K562 (cell line): ENCODE results near the gene UBE2QL1. TPM values are rescaled to one million over a fixed set of nuclear protein-coding genes. Genes with fewer than 3 reads are reported as not detected.

ENCODE experiments used
- ATAC-seq: fragments of 200-7000 bp; cut with Tn5 transposase; 3 replicates; pipeline ENCODE4 v1.9.1; 2020; ENCODE audit warnings: moderate library complexity
- BruUV-seq: library from RNA; stranded (reverse); fragments of 400-500 nt; replicated peaks from 2 replicates; lab custom pipeline; 2021; lab: Mats Ljungman, UMichigan
- CTCF ChIA-PET: fragments of 300-600 bp; formaldehyde crosslinking; extraction: SDS; loops from one replicate; lab custom pipeline; 2021; ENCODE audit warnings: low intra/inter-chr PET ratio; lab: Yijun Ruan, JAX
- POLR2A ChIA-PET: fragments of 300-600, 350-650 bp; sonication (Branson Sonifier 250); formaldehyde crosslinking; extraction: SDS; loops from one replicate; lab custom pipeline; 2021; ENCODE audit warnings: antibody characterized with exemption, inconsistent platforms; lab: Yijun Ruan, JAX
- DNase-seq, 4 experiments: peaks; one replicate each; pipeline versions ENCODE4 v3.0.0 to v3.0.0-alpha.2; 2011 to 2018; ENCODE audit warnings: low spot score in 3 of 4, mixed read lengths in 3 of 4; ENCODE audit errors: extremely low read depth in 1 of 4
- FAIRE-seq: peaks from 2 replicates; lab custom pipeline; 2011; peaks lifted over from hg19 to GRCh38; lab: Jason Lieb, UNC
- H2AFZ ChIP-seq: 2 replicates; pipeline ENCODE4 v1.6.0; 2011; ENCODE audit warnings: low read depth, low read length, control low read depth, inconsistent platforms
- H3K27ac ChIP-seq: fragments of 200-600 bp; 3 replicates; pipeline ENCODE4 v1.8.0; 2011; ENCODE audit warnings: low read depth, mild to moderate bottlenecking, control low read depth, inconsistent platforms, low read length, moderate library complexity, mixed read lengths; ENCODE audit errors: extremely low read depth
- H3K27me3 ChIP-seq, 2 experiments: fragments of 300-600 bp in 1 of 2; 2 replicates in 1 of 2; 3 replicates in 1 of 2; pipeline versions ENCODE4 v1.6.0 to v1.8.0; 2011; ENCODE audit warnings: inconsistent platforms in 2 of 2, low read length in 2 of 2, mild to moderate bottlenecking in 1 of 2, mixed read lengths in 1 of 2, moderate library complexity in 1 of 2; ENCODE audit not compliant: control insufficient read depth in 2 of 2, insufficient read depth in 2 of 2
- H3K36me3 ChIP-seq: fragments of 300-600 bp; 3 replicates; pipeline ENCODE4 v1.8.0; 2011; ENCODE audit warnings: mild to moderate bottlenecking, low read length, inconsistent platforms; ENCODE audit not compliant: control insufficient read depth, insufficient read depth
- H3K4me1 ChIP-seq, 2 experiments: fragments of 200-600 bp in 1 of 2; replicated peaks in 1 of 2; 2 replicates in 1 of 2; 3 replicates in 1 of 2; pipeline versions ENCODE4 v1.5.1 to v1.8.0; 2011; ENCODE audit warnings: inconsistent platforms in 2 of 2, low read length in 2 of 2, mild to moderate bottlenecking in 1 of 2, mixed read lengths in 1 of 2, moderate library complexity in 1 of 2; ENCODE audit not compliant: control insufficient read depth in 2 of 2, insufficient read depth in 2 of 2
- H3K4me2 ChIP-seq: 2 replicates; pipeline ENCODE4 v1.6.1; 2011; ENCODE audit warnings: low read length, control low read depth, inconsistent platforms, mixed read lengths; ENCODE audit not compliant: insufficient read depth
- H3K4me3 ChIP-seq: fragments of 200-600 bp; sonication (generic), shearing (Covaris generic); 2 replicates; pipeline ENCODE4 v1.5.1; 2016; ENCODE audit warnings: control low read depth, inconsistent platforms
- H3K79me2 ChIP-seq: fragments of 200-600 bp; 3 replicates; pipeline ENCODE4 v1.8.0; 2011; ENCODE audit warnings: low read length, inconsistent platforms; ENCODE audit not compliant: control insufficient read depth, insufficient read depth
- H3K9ac ChIP-seq, 2 experiments: 2 replicates each; pipeline versions ENCODE4 v1.6.0 to v1.6.1; 2011; ENCODE audit warnings: low read depth in 2 of 2, low read length in 2 of 2, control low read depth in 1 of 2, inconsistent platforms in 1 of 2, mild to moderate bottlenecking in 1 of 2, mixed read lengths in 1 of 2; ENCODE audit not compliant: insufficient read depth in 1 of 2
- H3K9me1 ChIP-seq: one replicate; pipeline ENCODE4 v1.6.0; 2011; ENCODE audit warnings: inconsistent platforms, mild to moderate bottlenecking, low read length, moderate library complexity; ENCODE audit not compliant: control insufficient read depth, insufficient read depth
- H3K9me3 ChIP-seq: replicated peaks from 2 replicates; pipeline ENCODE4 v1.5.1; 2011; ENCODE audit warnings: low read depth, low read length, inconsistent platforms; ENCODE audit not compliant: control insufficient read depth, insufficient read depth
- H4K20me1 ChIP-seq: replicated peaks from 2 replicates; pipeline ENCODE4 v1.6.1; 2011; ENCODE audit warnings: low read length, inconsistent platforms, mixed read lengths; ENCODE audit not compliant: control insufficient read depth, insufficient read depth
- HDAC3 ChIP-seq: fragments of 450-650 bp; IDR thresholded peaks from 2 replicates; pipeline ENCODE4 v1.6.1; 2018; ENCODE audit warnings: borderline replicate concordance, mild to moderate bottlenecking, moderate library complexity; ENCODE audit not compliant: partially characterized antibody
- HNRNPH1 ChIP-seq: fragments of 200-400 bp; formaldehyde crosslinking; optimal IDR thresholded peaks from 2 replicates; pipeline ENCODE3; 2017; ENCODE audit warnings: low read depth, mild to moderate bottlenecking, low read length, moderate library complexity
- KDM1A ChIP-seq, 2 experiments: fragments of 450-650 bp; IDR thresholded peaks; 2 replicates each; pipeline ENCODE4 v1.6.1; 2016; ENCODE audit warnings: mild to moderate bottlenecking in 2 of 2
- MTA1 ChIP-seq: fragments of 450-650 bp; IDR thresholded peaks from 2 replicates; pipeline ENCODE4 v1.6.1; 2017; ENCODE audit warnings: borderline replicate concordance
- NCOA2 ChIP-seq, 2 experiments: fragments of 450-650 bp; IDR thresholded peaks; 2 replicates each; pipeline ENCODE4 v1.6.1; 2018; ENCODE audit warnings: mild to moderate bottlenecking in 2 of 2, moderate library complexity in 1 of 2; ENCODE audit not compliant: partially characterized antibody in 2 of 2
- NONO ChIP-seq, 2 experiments: fragments of 200-400 bp in 1 of 2; fragments of 450-650 bp in 1 of 2; formaldehyde crosslinking in 1 of 2; IDR thresholded peaks; 2 replicates each; pipeline ENCODE4 v1.6.1; 2017; ENCODE audit warnings: low read depth in 2 of 2, mild to moderate bottlenecking in 2 of 2, moderate library complexity in 2 of 2, low read length in 1 of 2
- RBM34 ChIP-seq: fragments of 200-400 bp; formaldehyde crosslinking; IDR thresholded peaks from 2 replicates; pipeline ENCODE4 v1.6.1; 2018; ENCODE audit warnings: low read length, borderline replicate concordance; ENCODE audit not compliant: insufficient read depth
- SMARCC2 ChIP-seq: fragments of 450-650 bp; IDR thresholded peaks from 2 replicates; pipeline ENCODE4 v1.6.1; 2017; ENCODE audit warnings: antibody characterized with exemption, moderate library complexity, mild to moderate bottlenecking, low read depth
- SP2 ChIP-seq: IDR thresholded peaks from 2 replicates; pipeline ENCODE4 v1.6.1; 2011; ENCODE audit warnings: mild to moderate bottlenecking, low read depth, low read length, moderate library complexity; ENCODE audit not compliant: poor library complexity, severe bottlenecking; ENCODE audit errors: extremely low read depth
- TCFL5 ChIP-seq: fragments of 250-450 bp; sonication (Bioruptor Pico); conservative IDR thresholded peaks from 2 replicates; pipeline ENCODE4 v1.6.1; 2021; ENCODE audit warnings: mild to moderate bottlenecking, moderate library complexity, matching md5 sums
- TEAD1 ChIP-seq, 2 experiments: fragments of 450-650 bp in 1 of 2; sonication (generic) in 1 of 2; formaldehyde crosslinking; IDR thresholded peaks; 2 replicates each; pipeline versions ENCODE4 v1.4.0 to v1.8.0; 2020 to 2022; ENCODE audit warnings: mild to moderate bottlenecking in 2 of 2, missing genetic modification reagents in 1 of 2
- ZNF12 ChIP-seq: sonication (generic); formaldehyde crosslinking; IDR thresholded peaks from 2 replicates; pipeline ENCODE4 v1.4.0; 2020; ENCODE audit warnings: mild to moderate bottlenecking, missing genetic modification reagents
- ZNF197 ChIP-seq: fragments of 200-800 bp; sonication (Bioruptor generic); IDR thresholded peaks from 2 replicates; pipeline ENCODE4 v1.6.1; 2016; ENCODE audit warnings: low read depth, missing genetic modification characterization, missing compliant biosample characterization
- ZNF584 ChIP-seq: fragments of 200-800 bp; sonication (Bioruptor generic); IDR thresholded peaks from 2 replicates; pipeline ENCODE4 v1.6.1; 2016; ENCODE audit warnings: low read depth, mild to moderate bottlenecking, missing genetic modification characterization, missing compliant biosample characterization
- ZNF589 ChIP-seq: fragments of 200-800 bp; sonication (Bioruptor generic); IDR thresholded peaks from 2 replicates; pipeline ENCODE4 v1.6.1; 2016; ENCODE audit warnings: low read depth, missing genetic modification characterization, missing compliant biosample characterization
- WGBS: fragments of 100-300 bp; shearing (Covaris generic); methylation state at CpG from one replicate; pipeline ENCODE4 v1.1.6; 2016; ENCODE audit warnings: low coverage, mixed read lengths; ENCODE audit not compliant: insufficient coverage; ENCODE audit errors: missing lambda C conversion rate; 5-methylcytosine and 5-hydroxymethylcytosine counted together
- in situ Hi-C: fragments of 300-500 bp; cut with MboI; formaldehyde crosslinking; loops from 4 replicates; pipeline ENCODE4 v1.15.0; 2018; ENCODE audit warnings: inconsistent platforms, mixed read lengths
- intact Hi-C: fragments of 100-400 bp; cut with micrococcal nuclease; formaldehyde crosslinking; loops from 2 replicates; pipeline ENCODE4 v1.14.2; 2022
- polyA plus RNA-seq, 8 experiments: library from polyadenylated mRNA; depleted of rRNA in 4 of 8; stranded (reverse) in 5 of 8; unstranded in 3 of 8; fragments of >200 nt; fragmentation: Nextera tagmentation in 2 of 8; fragmentation: Illumina TruSeq in 1 of 8; extraction: Ambion mirVana in 2 of 8; extraction: Trizol in 1 of 8; gene quantifications; 2 replicates each; pipeline versions ENCODE4 v1.2.1 to v1.2.3, GENCODE V29; 2011 to 2014; ENCODE audit warnings: inconsistent platforms in 1 of 8, missing spikeins in 1 of 8
- total RNA-seq, 7 experiments: library from RNA; depleted of rRNA in 6 of 7; stranded (reverse); fragments of >200 nt in 6 of 7; fragmentation: Illumina TruSeq in 2 of 7; extraction: Trizol in 2 of 7; gene quantifications; 2 replicates each; pipeline versions ENCODE4 v1.2.1 to v1.2.3, GENCODE V29; 2011 to 2021; ENCODE audit warnings: low replicate concordance in 1 of 7

UBE2QL1 gene
- total and polyA plus RNA-seq, 9 of the 15 experiments (the other 6 are each of a cell fraction or from before 2014, with no cell fraction given) = not detected

- intact Hi-C loops = no loop called here
- CTCF ChIA-PET = no interaction called here
- WGBS = 0% methylated on average over 1 of the region's 1 CpG
Measured at GRCh38 chr5:6539060-6539459, 90.4 kb downstream of the UBE2QL1 start.

GRCh38 chr5:6540111-6540827 lies 91.6 kb downstream of the UBE2QL1 start:
- H3K9me3 ChIP-seq = no peaks in the 10 kb centered on the region
- H3K27me3 ChIP-seq = peaks cover 9 to 23% of the 10 kb centered on the region in 2 experiments; a peak in 3 of 5 replicates
- BruUV-seq = no TSS peak
- H3K79me2 ChIP-seq = no peaks in the 10 kb centered on the region
- in situ Hi-C loops = no loop called here
- peaks cover 7% of the 10 kb centered on the region for H4K20me1 ChIP-seq
- DNase-seq (no peak), FAIRE-seq (no peak), ATAC-seq (no peak)
- H3K27ac ChIP-seq = no peak overlapping the region
- no peaks in the 10 kb centered on the region for H3K4me1 ChIP-seq
- under 1% methylated on average over 6 of the region's 6 CpGs for WGBS
- H3K9me1 ChIP-seq = no peaks in the 10 kb centered on the region
- H3K4me2 ChIP-seq = no peak overlapping the region
- no peak overlapping the region for H3K9ac ChIP-seq
- no peaks in the 10 kb centered on the region for H3K36me3 ChIP-seq
- no peak overlapping the region for H3K4me3 ChIP-seq
- ChIA-PET CTCF (no interaction called here), POLR2A (interaction anchor here (1.1 kb wide), 2 partner anchors 11 to 14 kb away, joined by 3 read pairs; no protein-coding TSS in a partner anchor)
- TF ChIP-seq MTA1 (no peak), ZNF584 (CRISPR knock-in tag) (no peak), HNRNPH1 (no peak), NCOA2 (IDR thresholded peaks at IDR 0.05; ENCODE audit: partially characterized antibody in 2 of 2) (no peak), SMARCC2 (no peak), NONO (IDR thresholded peaks at IDR 0.05; ENCODE audit: low read depth in 2 of 2, low read length in 1 of 2) (no peak), HDAC3 (no peak), TEAD1 (CRISPR knock-in tag; IDR thresholded peaks at IDR 0.05) (no peak), TCFL5 (CRISPR knock-in tag) (no peak), ZNF589 (CRISPR knock-in tag) (no peak), ZNF197 (no peak), ZNF12 (CRISPR knock-in tag) (no peak)
- intact Hi-C loops = no loop called here
- H2AFZ ChIP-seq = no peak overlapping the region

More at GRCh38 chr5:6539060-6539459, 90.4 kb downstream of the UBE2QL1 start:
- Histone ChIP-seq H3K9me1 (no peaks in the 10 kb centered on the region), H3K27ac (no peak overlapping the region), H3K36me3 (no peaks in the 10 kb centered on the region), H3K4me2 (no peak overlapping the region), H4K20me1 (peaks cover 7% of the 10 kb centered on the region), H3K79me2 (no peaks in the 10 kb centered on the region), H3K4me3 (no peak overlapping the region), H2AFZ (no peak overlapping the region), H3K27me3 (peaks cover 3 to 13% of the 10 kb centered on the region in 2 experiments; a peak in 1 of 5 replicates), H3K4me1 (no peaks in the 10 kb centered on the region), H3K9me3 (no peaks in the 10 kb centered on the region), H3K9ac (no peak overlapping the region)
- ATAC-seq (no peak), DNase-seq (no peak), FAIRE-seq (no peak)
- TF ChIP-seq KDM1A (IDR thresholded peaks at IDR 0.05) (0 out of 4 replicates have a peak, but pooled peaks of 1 of the 2 experiments have one; percentile 11), SP2 (no peak), RBM34 (no peak)
- POLR2A ChIA-PET = interaction anchor here (0.5 to 0.6 kb wide), 2 partner anchors 571 to 1345 kb away, joined by 3 read pairs; no protein-coding TSS in a partner anchor
- BruUV-seq = no TSS peak
- in situ Hi-C loops = no loop called here
